NCI-H2107 treated with DMSO at 0.1 percent for 48 hours (cell line): Measurements from ENCODE around the gene ZNF708.
"Not testable (repeated sequence)": the region's sequence is repeated elsewhere in the genome, so short reads cannot be mapped to it uniquely, and the experiment has no call there.

Experiments used
- DNase-seq: peaks from one replicate; lab custom pipeline; 2025; ENCODE audit not compliant: unreplicated experiment; lab: John Stamatoyannopoulos, UW

ZNF708 gene

GRCh38 chr19:21260164-21260847 lies 68.9 kb downstream of the ZNF708 start:
- DNase-seq, result no peak

- DNase-seq, result not testable (repeated sequence)
Observed at GRCh38 chr19:21259421-21260124, 69.6 kb downstream of the ZNF708 start.

DNA sequence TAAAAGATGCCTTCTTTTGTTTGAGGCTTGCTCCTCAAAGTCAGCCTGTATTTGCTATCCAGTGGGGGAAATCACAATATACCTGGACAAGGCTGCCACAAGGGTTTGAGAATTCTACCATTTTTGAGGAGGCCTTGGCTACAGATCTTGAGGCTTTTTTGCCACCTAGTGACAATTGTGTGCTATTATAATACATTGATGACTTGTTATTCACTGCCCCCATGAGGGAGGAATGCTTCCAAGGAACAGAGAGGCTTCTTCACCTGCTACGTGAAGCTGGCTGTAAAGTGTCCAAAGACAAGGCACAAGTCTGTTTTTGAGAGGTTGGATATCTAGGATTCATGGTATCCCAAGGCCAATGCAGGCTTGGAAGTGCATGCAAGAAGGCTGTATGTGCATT lies 72.5 kb downstream of the ZNF708 start:
- no peak for DNase-seq
